Measurements from ENCODE around the gene HOXB9. TPM values are rescaled to one million over a fixed set of nuclear protein-coding genes. Genes with fewer than 3 reads are reported as not detected.

The HOXB9 gene
- total and polyA plus RNA-seq, 8 donors: 0.09 to 0.61 (median 0.15) TPM; not detected in 2

DNA sequence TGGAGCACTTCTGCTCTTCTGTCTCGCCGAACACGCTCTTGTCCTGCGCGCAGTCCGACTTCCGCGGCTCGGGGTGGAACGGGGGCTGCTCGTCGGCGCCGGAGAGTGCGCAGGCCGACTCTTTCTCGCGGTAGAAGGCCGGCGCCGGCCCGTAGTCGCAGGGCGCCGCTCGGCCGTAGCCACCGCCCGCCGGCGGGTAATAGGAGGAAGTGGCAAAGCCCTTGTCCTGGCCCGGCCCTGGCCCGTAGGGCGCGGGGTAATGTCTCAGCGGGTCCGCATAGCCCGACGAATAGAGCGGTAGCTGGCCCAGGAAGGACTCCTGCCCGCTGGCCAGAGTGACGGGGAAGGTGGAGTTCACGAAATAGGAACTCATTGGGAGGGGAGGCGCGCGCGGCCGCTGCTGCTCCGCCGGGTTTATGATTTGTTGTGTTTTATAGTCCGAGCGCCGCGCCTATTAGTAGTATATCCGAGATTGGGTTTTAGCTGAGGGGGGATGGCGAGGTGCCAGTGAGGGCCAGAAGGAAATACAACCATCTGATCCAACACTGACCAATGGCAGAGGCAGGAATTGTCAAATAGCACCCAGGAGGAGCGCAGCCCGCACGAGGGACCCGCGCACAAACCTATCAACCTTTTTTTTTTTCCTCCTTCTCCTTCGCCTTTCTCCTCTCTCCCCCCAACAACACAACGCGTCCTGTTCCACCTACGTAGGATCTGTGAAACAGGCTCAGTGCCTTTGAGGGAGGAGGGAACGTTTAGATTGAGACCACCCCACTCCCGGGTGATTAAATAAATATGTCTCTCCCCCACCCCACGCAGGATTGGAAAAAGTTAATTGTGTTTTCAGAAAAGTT is 28.2 kb downstream of the HOXB9 start:
- Histone ChIP-seq H3K4me3 (peak overlapping the region; percentile 43 to 44), H3K9me3 (no peaks in the 10 kb centered on the region), H3K4me1 (peaks cover 13 to 37% of the 10 kb centered on the region in 2 donors), H3K27me3 (peaks cover 72 to 99% of the 10 kb centered on the region in 2 donors), H3K36me3 (no peaks in the 10 kb centered on the region), H3K27ac (peak overlapping the region; percentile 68 to 82)
- intact Hi-C loops (cut with DNase I): loop anchor here in 1 of 2 donors (10.0 kb wide), 1 partner anchor 253 kb away; no protein-coding TSS in a partner anchor
- DNase-seq: peak in 3 of 4 donors; percentile 83 to 92 (median 87)
- TF ChIP-seq CTCF (IDR thresholded peaks at IDR 0.05): no peak
- peak; percentile 29 for ATAC-seq

GRCh38 chr17:48597528-48597777 is 28.7 kb downstream of the HOXB9 start:
- Histone ChIP-seq H3K27me3 (peaks cover 71 to 99% of the 10 kb centered on the region in 2 donors), H3K27ac (peak overlapping the region; percentile 68 to 82), H3K4me3 (peak overlapping the region; percentile 43 to 44), H3K9me3 (no peaks in the 10 kb centered on the region), H3K36me3 (no peaks in the 10 kb centered on the region), H3K4me1 (peaks cover 14 to 37% of the 10 kb centered on the region in 2 donors)
- TF ChIP-seq CTCF (IDR thresholded peaks at IDR 0.05): no peak
- no peak for ATAC-seq
- intact Hi-C loops (cut with DNase I): loop anchor here in 1 of 2 donors (10.0 kb wide), 1 partner anchor 253 kb away; no protein-coding TSS in a partner anchor
- no peak for DNase-seq

DNA sequence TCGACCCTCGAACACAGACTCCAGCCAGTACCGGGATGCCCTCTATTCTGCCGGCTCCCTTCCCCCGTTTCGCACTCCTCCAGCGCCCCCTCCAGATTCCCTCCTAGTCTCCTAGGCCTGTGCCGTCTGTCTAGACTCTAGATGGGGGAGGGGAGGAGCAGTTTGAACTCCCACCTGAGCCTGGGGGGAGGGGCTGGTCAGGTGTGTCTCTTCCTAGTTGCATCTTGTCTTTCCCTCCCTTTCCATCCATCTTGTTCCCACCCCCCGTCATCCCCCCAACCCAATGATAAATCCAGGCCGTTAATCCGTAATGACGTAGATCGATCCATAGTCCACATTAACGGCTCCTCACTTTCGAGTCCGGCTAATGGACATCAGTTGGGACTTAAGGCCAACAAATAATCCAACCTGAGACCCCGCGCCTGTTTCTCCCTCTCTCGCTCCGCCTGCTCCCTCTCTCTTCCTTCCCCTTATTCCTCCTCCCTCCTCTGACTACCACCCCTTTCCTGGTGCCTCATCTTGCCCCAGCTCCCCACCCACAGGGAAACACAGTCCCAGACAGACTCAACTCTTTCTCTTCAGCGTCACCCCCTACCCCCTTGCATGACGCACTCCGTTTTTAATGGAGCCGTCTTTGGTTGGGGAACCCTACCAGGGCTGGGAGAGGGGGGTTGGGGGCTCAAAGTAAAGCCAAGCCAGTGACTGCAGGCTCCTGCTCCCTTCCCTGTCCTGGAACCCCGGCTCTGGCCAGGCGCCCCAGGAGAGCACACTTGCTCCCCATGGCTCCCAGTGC is 29.2 kb downstream of the HOXB9 start:
- H3K27ac ChIP-seq: peak overlapping the region; percentile 68 to 82
- TF ChIP-seq CTCF (IDR thresholded peaks at IDR 0.05): no peak
- H3K9me3 ChIP-seq: no peaks in the 10 kb centered on the region
- peak in 1 of 4 donors; percentile 32 for DNase-seq
- intact Hi-C loops (cut with DNase I): loop anchor here in 1 of 2 donors (10.0 kb wide), 1 partner anchor 252 kb away; no protein-coding TSS in a partner anchor
- H3K4me1 ChIP-seq: peaks cover 12 to 37% of the 10 kb centered on the region in 2 donors
- peaks cover 71 to 99% of the 10 kb centered on the region in 2 donors for H3K27me3 ChIP-seq
- H3K4me3 ChIP-seq: peak overlapping the region; percentile 43 to 44
- no peaks in the 10 kb centered on the region for H3K36me3 ChIP-seq
- peak; percentile 21 for ATAC-seq

- peaks cover 12 to 36% of the 10 kb centered on the region in 2 donors for H3K4me1 ChIP-seq
- peak overlapping the region; percentile 9 to 44 for H3K4me3 ChIP-seq
- TF ChIP-seq CTCF (IDR thresholded peaks at IDR 0.05): no peak
- H3K27ac ChIP-seq: peak overlapping the region in 1 of 2 donors; percentile 33
- H3K36me3 ChIP-seq: no peaks in the 10 kb centered on the region
- intact Hi-C loops (cut with DNase I): loop anchor here in 1 of 2 donors (10.0 kb wide), 1 partner anchor 251 kb away; no protein-coding TSS in a partner anchor
- no peaks in the 10 kb centered on the region for H3K9me3 ChIP-seq
- H3K27me3 ChIP-seq: peaks cover 68 to 99% of the 10 kb centered on the region in 2 donors
- DNase-seq (no peak), ATAC-seq (no peak)
Measured at GRCh38 chr17:48596000-48596734, 30.0 kb downstream of the HOXB9 start.
